Psoas muscle (tissue), 8 donors: ENCODE data around the gene OR5B17. TPM values are rescaled to one million over a fixed set of nuclear protein-coding genes. Genes with fewer than 3 reads are reported as not detected.
"Not testable (repeated sequence)": the region's sequence is repeated elsewhere in the genome, so short reads cannot be mapped to it uniquely, and the experiment has no call there.

Source experiments
- ATAC-seq, 4 donors: fragments of 200-7000 bp; cut with Tn5 transposase; one replicate each; pipeline ENCODE4 v1.9.1; 2020; ENCODE audit warnings: moderate library complexity in 3 of 4, mild to moderate bottlenecking in 2 of 4
- DNase-seq, 2 donors: peaks; one replicate each; pipeline ENCODE4 v3.0.0-alpha.2; 2020
- H3K27ac ChIP-seq: fragments of 200-600 bp; one replicate; pipeline ENCODE4 v1.8.0; 2022
- H3K27me3 ChIP-seq, 3 donors: fragments of 200-600 bp in 1 of 3; one replicate each; pipeline versions ENCODE4 v1.6.1 to v1.8.0; 2013 to 2022; ENCODE audit warnings: low read length in 2 of 3, mild to moderate bottlenecking in 2 of 3, moderate library complexity in 1 of 3; ENCODE audit not compliant: insufficient read depth in 3 of 3
- H3K36me3 ChIP-seq, 2 donors: fragments of 200-600 bp in 1 of 2; one replicate each; pipeline versions ENCODE4 v1.6.1 to v1.8.0; 2013 to 2022; ENCODE audit warnings: low read depth in 1 of 2, mild to moderate bottlenecking in 1 of 2, moderate library complexity in 1 of 2; ENCODE audit not compliant: insufficient read depth in 1 of 2
- H3K4me1 ChIP-seq: fragments of 200-600 bp; one replicate; pipeline ENCODE4 v1.8.0; 2022
- H3K4me3 ChIP-seq: fragments of 200-600 bp; one replicate; pipeline ENCODE4 v1.8.0; 2022; ENCODE audit warnings: mild to moderate bottlenecking
- H3K9me3 ChIP-seq: fragments of 200-600 bp; one replicate; pipeline ENCODE4 v1.8.0; 2022
- CTCF ChIP-seq: fragments of 200-600 bp; IDR thresholded peaks from one replicate; pipeline ENCODE4 v1.8.0; 2022; ENCODE audit warnings: antibody characterized with exemption
- WGBS, 3 donors: extraction: QIAGEN DNeasy Blood & Tissue Kit; methylation state at CpG; one replicate each; pipeline versions ENCODE4 v1.1.6 to v1.1.7; 2013; 5-methylcytosine and 5-hydroxymethylcytosine counted together
- intact Hi-C, 2 donors: fragments of 100-400 bp; cut with DNase I; formaldehyde crosslinking; loops; one replicate each; pipeline versions ENCODE4 v1.11.0 to v1.14.2; 2022
- long read RNA-seq, 2 donors: library from polyadenylated mRNA; unstranded; transcript quantifications; one replicate each; pipeline ENCODE4 v2.0.0, GENCODE V29; 2021
- polyA plus RNA-seq, 3 donors: library from polyadenylated mRNA; stranded (reverse); fragments of 200-250 nt; gene quantifications; one replicate each; pipeline ENCODE4 v1.2.3, GENCODE V29; 2013
- total RNA-seq, 4 donors: library from RNA; stranded (reverse); fragmentation: NEBNext Ultra II Directional in 2 of 4; extraction: Animal tissue kit (Norgen Biotek cat#: 25700) in 2 of 4; gene quantifications; one replicate each; pipeline versions ENCODE4 v1.2.1 to v1.2.4, GENCODE V29; 2021 to 2023
- donor health status: healthy with polysubstance abuse.
- donor health status: DM: no; HTN: no; CAD: no; lungs with moderate emphysema.
- donor health status: Bipolar disorder and iron deficiency.
- donor health status: healthy.
- donor health status: DM: yes; HTN: yes; CAD: no.
- donor health status: DM: no; HTN: no; CAD: no.
- donor health status: DM: no; HTN: no; CAD: no.
- donor health status: DM: yes; HTN: yes; CAD: no.

OR5B17 gene
- total RNA-seq (not detected), polyA plus RNA-seq (not detected)
- long read RNA-seq, donor 1 = 0 reads
- long read RNA-seq, donor 2 = 0 reads

DNA sequence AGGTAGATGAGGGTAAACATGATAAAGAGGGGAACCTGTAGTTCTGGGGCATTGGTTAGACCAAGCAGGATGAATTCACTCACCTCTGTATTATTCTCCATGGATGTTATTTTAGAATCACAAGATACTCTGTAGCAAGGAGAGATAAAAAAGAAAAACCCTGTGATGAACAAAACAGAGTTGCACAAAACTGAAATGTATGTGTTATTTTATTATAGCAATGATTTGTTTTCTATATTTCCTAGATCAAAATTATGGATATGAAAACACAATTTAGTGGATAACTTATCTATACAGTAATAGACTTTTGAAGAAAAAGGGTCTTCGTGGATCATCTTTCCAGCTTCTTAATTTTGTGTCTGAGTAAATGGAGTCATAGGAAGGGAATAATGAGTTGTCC is at the start of gene OR5B17:
TSS of gene OR5B17 (minus strand) at position 101 of the 400 bp plus-strand sequence. CDS start at position 101, 0 bp downstream.
- intact Hi-C loops = no loop called here
- no peak for DNase-seq
- 42 to 46% (median 45%) methylated on average over 1 of the region's 1 CpG for WGBS, 3 donors
- ATAC-seq = no peak
- no peaks in the 10 kb centered on the region for H3K9me3 ChIP-seq
- no peaks in the 10 kb centered on the region for H3K36me3 ChIP-seq
- H3K27ac ChIP-seq = no peak within 1 kb of the TSS
- no peaks in the 10 kb centered on the region for H3K4me1 ChIP-seq
- H3K4me3 ChIP-seq = no peak within 1 kb of the TSS
- TF ChIP-seq CTCF = no peak
- H3K27me3 ChIP-seq = no peaks in the 10 kb centered on the region

DNA sequence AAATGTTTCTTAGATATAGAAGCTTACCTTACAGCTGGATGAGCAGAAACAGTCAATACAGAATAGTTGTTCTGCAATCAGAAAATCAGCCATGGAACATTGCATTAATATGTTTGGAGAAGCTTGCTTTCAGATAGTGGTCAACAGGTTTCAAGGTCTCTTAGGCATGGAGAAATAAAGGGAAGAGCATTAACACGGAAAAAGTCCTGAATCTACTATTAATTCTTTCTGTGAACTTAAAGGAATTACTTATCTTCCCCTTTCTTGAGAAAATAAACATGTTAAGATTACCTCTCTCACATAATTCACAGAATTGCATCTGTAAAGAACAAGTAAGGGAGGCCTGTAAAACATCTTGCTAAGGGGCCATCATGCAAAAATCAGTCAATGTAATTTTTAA is 47.9 kb upstream of the OR5B17 start, which contains the start of gene OR5B3:
TSS of gene OR5B3 (minus strand) at position 101 of the 400 bp plus-strand sequence. CDS start 3,465 bp downstream, outside the sequence.
- H3K27ac ChIP-seq = no peak within 1 kb of the TSS

GRCh38 chr11:58399622-58400021 is 40.8 kb upstream of the OR5B17 start:
- intact Hi-C loops, H3K36me3 ChIP-seq, H3K4me3 ChIP-seq, DNase-seq, H3K4me1 ChIP-seq, ATAC-seq, H3K27ac ChIP-seq, H3K9me3 ChIP-seq, H3K27me3 ChIP-seq: not testable (repeated sequence)
- WGBS, 3 donors = 69 to 80% (median 79%) methylated on average over 1 of the region's 2 CpGs

More for the DNA sequence above, 47.9 kb upstream of the OR5B17 start, which contains the start of gene OR5B3:
- Histone ChIP-seq H3K36me3 (no peaks in the 10 kb centered on the region), H3K4me1 (no peaks in the 10 kb centered on the region), H3K9me3 (peaks cover 23% of the 10 kb centered on the region), H3K27me3 (no peaks in the 10 kb centered on the region), H3K4me3 (no peak within 1 kb of the TSS)
- ATAC-seq (no peak), DNase-seq (no peak)
- TF ChIP-seq CTCF = no peak
- intact Hi-C loops = no loop called here
- WGBS, 3 donors = 59 to 75% (median 70%) methylated on average over 1 of the region's 1 CpG

- no peak for TF ChIP-seq CTCF
- Histone ChIP-seq H3K36me3 (no peaks in the 10 kb centered on the region), H3K27me3 (no peaks in the 10 kb centered on the region), H3K4me1 (no peaks in the 10 kb centered on the region), H3K9me3 (no peaks in the 10 kb centered on the region), H3K27ac (no peak overlapping the region), H3K4me3 (no peak overlapping the region)
- 70 to 75% (median 73%) methylated on average over 2 of the region's 2 CpGs for WGBS, 3 donors
- no peak for DNase-seq
- ATAC-seq = no peak
- intact Hi-C loops = no loop called here
These were observed 36.7 kb upstream of the OR5B17 start for GRCh38 chr11:58395581-58395980.

DNA sequence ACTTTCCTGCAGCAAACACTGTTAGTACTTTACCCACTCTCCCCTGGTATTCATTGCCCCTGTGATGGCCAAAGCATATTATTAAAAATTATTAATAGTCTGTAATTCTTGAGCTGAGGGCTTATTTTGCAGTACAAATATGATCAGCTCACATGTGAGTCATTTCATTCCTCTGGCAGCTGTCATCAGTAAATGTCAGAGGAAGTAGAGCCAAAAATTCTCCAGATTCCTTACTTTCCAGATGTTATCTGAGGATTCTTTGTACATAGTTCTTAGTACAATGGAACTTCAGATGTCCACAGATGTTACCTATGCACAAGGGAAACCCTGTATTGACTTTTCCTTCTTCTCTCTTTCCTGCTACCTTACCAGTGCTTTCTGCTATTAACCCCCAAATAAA is 35.3 kb upstream of the OR5B17 start:
- no peaks in the 10 kb centered on the region for H3K4me1 ChIP-seq
- H3K9me3 ChIP-seq = no peaks in the 10 kb centered on the region
- no peak overlapping the region for H3K4me3 ChIP-seq
- no peak for DNase-seq
- intact Hi-C loops = no loop called here
- H3K27ac ChIP-seq = no peak overlapping the region
- ATAC-seq = no peak
- H3K36me3 ChIP-seq = no peaks in the 10 kb centered on the region
- H3K27me3 ChIP-seq = no peaks in the 10 kb centered on the region
- no peak for TF ChIP-seq CTCF
